ENCODE measurements around the gene TOMM22. TPM values are rescaled to one million over a fixed set of nuclear protein-coding genes. Genes with fewer than 3 reads are reported as not detected.

The TOMM22 gene
- total RNA-seq, 1 donor from 2014 or later: 105 TPM

DNA sequence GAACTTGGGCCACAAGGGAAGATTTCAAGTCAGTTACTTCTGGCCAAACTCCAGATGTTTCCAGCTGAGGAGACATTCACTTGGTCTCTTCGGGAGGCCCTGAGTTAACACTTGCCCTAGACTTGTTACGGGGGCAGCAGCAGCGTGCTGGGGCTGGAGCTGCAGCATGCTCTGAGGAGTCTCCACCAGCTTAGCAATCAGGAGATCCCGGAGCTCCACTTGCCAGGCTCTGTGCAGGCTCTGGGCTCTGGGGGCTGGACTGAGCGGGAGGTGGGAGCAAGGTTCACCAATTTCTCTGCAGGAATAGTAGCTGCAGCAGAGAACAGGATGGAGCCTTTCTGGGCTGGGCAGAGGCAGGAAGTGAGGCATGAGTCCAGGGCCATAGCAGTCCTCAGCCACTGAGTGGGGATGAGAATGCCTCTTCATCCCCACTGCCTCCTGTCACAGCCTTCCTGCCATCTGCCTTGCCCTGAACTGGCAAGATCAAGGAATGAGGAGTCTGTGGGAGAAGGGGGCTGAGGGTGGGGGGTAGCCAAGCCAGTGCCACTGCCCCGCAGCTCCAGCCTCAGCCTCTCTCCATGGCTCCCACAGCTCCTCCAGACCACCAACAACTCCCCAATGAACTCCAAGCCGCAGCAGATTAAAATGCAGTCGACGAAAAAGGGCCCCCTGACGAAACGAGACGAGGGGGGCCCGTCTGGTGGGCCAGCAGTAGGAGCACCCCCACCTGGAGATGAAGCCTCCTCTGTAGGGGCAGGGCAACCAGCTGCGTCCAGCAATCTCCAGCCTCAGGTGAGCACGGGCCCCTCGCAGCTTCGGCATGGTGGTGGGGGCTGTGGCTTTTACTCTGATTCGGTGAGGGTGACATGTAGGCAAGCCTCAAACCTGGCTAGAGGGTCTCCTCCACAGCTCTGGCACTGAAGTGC, 47.4 kb downstream of the TOMM22 start:
- DNase-seq (ENCODE audit: low read depth, low spot score): no peak
- Mint-ChIP-seq H3K4me1 (no peaks in the 10 kb centered on the region), H3K4me3 (no peak overlapping the region), H3K9me3 (no peaks in the 10 kb centered on the region), H3K36me3 (ENCODE audit: low read depth) (peaks cover 8% of the 10 kb centered on the region), H3K27me3 (ENCODE audit: low read depth) (no peaks in the 10 kb centered on the region), H3K27ac (ENCODE audit: unreplicated experiment) (no peak overlapping the region)
- TF ChIP-seq, protein P1, sequence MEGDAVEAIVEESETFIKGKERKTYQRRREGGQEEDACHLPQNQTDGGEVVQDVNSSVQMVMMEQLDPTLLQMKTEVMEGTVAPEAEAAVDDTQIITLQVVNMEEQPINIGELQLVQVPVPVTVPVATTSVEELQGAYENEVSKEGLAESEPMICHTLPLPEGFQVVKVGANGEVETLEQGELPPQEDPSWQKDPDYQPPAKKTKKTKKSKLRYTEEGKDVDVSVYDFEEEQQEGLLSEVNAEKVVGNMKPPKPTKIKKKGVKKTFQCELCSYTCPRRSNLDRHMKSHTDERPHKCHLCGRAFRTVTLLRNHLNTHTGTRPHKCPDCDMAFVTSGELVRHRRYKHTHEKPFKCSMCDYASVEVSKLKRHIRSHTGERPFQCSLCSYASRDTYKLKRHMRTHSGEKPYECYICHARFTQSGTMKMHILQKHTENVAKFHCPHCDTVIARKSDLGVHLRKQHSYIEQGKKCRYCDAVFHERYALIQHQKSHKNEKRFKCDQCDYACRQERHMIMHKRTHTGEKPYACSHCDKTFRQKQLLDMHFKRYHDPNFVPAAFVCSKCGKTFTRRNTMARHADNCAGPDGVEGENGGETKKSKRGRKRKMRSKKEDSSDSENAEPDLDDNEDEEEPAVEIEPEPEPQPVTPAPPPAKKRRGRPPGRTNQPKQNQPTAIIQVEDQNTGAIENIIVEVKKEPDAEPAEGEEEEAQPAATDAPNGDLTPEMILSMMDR (conservative IDR thresholded peaks at IDR 0.05): no peak

DNA sequence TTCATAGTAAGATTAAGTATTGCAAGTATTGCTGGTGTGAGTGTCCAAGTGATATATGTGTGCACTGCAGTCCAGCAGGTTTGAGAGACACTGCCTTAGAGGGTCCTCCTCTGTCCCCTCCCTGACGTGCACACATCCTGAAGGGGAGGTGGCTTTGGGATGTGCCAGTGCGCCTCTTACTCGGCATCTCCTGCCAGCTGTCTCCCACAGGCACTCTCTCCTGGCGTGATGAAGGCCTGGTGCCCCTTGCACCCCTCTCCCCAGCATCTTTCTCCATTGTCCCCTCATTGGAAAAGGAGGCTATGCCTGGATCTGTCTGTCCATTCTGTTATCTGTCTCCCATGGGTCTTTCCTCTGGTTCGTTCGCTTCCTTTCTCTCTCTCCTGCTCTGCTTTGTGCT, 48.2 kb downstream of the TOMM22 start:
- DNase-seq (ENCODE audit: low read depth, low spot score): no peak
- H3K27ac Mint-ChIP-seq (ENCODE audit: unreplicated experiment): no peak overlapping the region
- peaks cover 8% of the 10 kb centered on the region for H3K36me3 Mint-ChIP-seq (ENCODE audit: low read depth)
- no peaks in the 10 kb centered on the region for H3K4me1 Mint-ChIP-seq
- H3K27me3 Mint-ChIP-seq (ENCODE audit: low read depth): no peaks in the 10 kb centered on the region
- peak overlapping the region; percentile 15 for H3K4me3 Mint-ChIP-seq
- H3K9me3 Mint-ChIP-seq: no peaks in the 10 kb centered on the region
- TF ChIP-seq, protein P1 (conservative IDR thresholded peaks at IDR 0.05): no peak

DNA sequence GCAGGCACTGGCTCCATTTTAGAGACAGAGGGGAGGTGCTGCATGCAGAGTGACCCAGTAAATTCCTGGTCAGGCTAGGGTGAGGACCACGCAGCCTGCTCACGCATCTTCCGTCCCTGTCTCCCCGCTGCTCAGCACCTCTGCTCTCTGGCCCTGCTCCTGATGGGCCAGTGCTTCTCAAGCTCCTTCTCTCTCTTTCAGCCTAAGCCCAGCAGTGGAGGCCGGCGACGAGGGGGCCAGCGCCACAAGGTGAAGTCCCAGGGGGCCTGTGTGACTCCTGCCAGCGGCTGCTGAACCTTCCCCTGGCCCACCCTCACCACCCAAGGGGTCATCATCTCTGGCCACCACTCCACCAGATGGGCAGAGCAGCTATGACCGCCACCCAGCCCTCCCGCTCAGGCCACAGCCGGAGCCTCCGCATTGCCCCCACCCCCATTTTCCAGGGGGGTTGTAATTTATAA, 48.7 kb downstream of the TOMM22 start:
- no peak overlapping the region for H3K4me3 Mint-ChIP-seq
- H3K9me3 Mint-ChIP-seq: no peaks in the 10 kb centered on the region
- H3K27me3 Mint-ChIP-seq (ENCODE audit: low read depth): no peaks in the 10 kb centered on the region
- peaks cover 5% of the 10 kb centered on the region for H3K36me3 Mint-ChIP-seq (ENCODE audit: low read depth)
- no peak for DNase-seq (ENCODE audit: low read depth, low spot score)
- peak overlapping the region; percentile 19 for H3K27ac Mint-ChIP-seq (ENCODE audit: unreplicated experiment)
- TF ChIP-seq, protein P1 (conservative IDR thresholded peaks at IDR 0.05): no peak
- H3K4me1 Mint-ChIP-seq: no peaks in the 10 kb centered on the region

DNA sequence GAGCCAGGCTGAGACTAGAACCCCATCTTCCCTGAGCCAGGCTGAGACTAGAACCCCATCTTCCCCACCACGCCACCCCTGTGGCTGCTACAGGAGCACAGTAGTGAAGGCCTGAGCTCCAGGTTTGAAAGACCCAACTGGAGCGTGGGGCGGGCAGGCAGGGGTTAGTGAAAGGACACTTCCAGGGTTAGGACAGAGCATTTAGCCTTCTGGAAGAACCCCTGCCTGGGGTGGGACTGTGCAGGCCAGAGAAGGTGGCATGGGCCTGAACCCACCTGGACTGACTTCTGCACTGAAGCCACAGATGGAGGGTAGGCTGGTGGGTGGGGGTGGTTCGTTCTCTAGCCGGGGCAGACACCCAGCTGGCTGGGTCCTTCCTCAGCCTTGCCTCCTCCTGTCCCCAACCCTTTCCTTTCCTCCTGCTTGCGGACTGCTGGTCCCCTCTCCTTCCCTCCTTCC, 50.0 kb downstream of the TOMM22 start:
- no peak overlapping the region for H3K27ac Mint-ChIP-seq (ENCODE audit: unreplicated experiment)
- H3K27me3 Mint-ChIP-seq (ENCODE audit: low read depth): no peaks in the 10 kb centered on the region
- no peaks in the 10 kb centered on the region for H3K4me1 Mint-ChIP-seq
- H3K9me3 Mint-ChIP-seq: no peaks in the 10 kb centered on the region
- H3K36me3 Mint-ChIP-seq (ENCODE audit: low read depth): peaks cover 4% of the 10 kb centered on the region
- TF ChIP-seq, protein P1 (conservative IDR thresholded peaks at IDR 0.05): no peak
- no peak for DNase-seq (ENCODE audit: low read depth, low spot score)
- H3K4me3 Mint-ChIP-seq: no peak overlapping the region

DNA sequence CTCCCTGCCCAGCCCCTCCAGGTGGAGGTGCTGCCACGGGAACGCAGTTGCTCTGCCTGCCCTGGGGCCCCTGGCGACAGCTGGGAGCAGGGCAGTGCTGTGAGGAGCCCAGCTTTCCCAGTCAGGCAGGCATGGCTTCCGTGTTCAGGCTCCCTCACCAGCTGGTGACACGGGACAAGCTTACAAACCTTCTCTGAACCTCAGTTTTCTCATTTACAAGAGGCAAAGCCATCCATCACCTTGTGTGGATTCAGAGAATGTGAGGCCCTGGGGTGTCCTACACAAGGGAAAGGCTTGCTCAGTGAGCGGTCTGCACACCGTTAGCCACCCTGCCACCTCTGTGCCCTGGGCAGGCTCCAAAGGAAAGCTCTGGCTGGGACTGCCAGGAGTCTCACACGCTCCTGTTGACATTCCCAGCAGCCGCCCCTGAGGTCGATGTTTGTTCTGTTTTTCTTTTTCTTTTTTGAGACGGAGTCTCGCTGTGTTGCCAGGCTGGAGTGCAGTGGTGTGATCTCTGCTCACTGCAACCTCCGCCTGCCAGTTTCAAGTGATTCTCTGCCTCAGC, 50.6 kb downstream of the TOMM22 start:
- Mint-ChIP-seq H3K27ac (ENCODE audit: unreplicated experiment) (no peak overlapping the region), H3K36me3 (ENCODE audit: low read depth) (peaks cover 7% of the 10 kb centered on the region), H3K9me3 (no peaks in the 10 kb centered on the region), H3K4me3 (no peak overlapping the region), H3K27me3 (ENCODE audit: low read depth) (no peaks in the 10 kb centered on the region), H3K4me1 (no peaks in the 10 kb centered on the region)
- no peak for DNase-seq (ENCODE audit: low read depth, low spot score)
- TF ChIP-seq, protein P1 (conservative IDR thresholded peaks at IDR 0.05): no peak

Measured in neural crest cell (in vitro differentiated cells).